IPS DF 4.7 (cell line): ENCODE results near the gene ADCYAP1R1.

Experiments used
- DNase-seq: peaks from one replicate; pipeline ENCODE4 v3.0.0-alpha.2; 2013; ENCODE audit warnings: low spot score; ENCODE audit errors: extremely low read depth

Gene ADCYAP1R1

DNA sequence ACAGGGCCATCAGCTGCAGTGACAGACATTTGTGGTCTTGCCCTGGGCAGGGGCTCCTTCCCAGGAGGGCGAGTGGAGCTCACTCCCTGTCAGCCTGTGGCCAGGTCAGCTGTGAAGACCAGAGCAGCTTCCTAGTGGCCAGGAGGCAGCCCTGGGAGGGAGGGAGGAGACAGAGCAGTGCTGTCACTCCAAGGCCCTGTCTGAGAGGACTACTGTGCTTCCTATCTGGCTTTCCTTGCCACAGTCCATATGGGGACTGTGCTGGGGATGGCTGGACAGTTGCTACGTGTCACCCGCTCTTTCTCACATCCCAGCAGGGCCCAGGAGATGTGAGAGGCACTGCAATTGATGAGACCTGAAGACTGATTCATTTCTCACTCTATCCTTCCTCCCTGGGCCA, 15.2 kb upstream of the ADCYAP1R1 start:
- DNase-seq, result no peak

GRCh38 chr7:31043051-31043471, 9.0 kb upstream of the ADCYAP1R1 start:
- DNase-seq, result no peak

DNA sequence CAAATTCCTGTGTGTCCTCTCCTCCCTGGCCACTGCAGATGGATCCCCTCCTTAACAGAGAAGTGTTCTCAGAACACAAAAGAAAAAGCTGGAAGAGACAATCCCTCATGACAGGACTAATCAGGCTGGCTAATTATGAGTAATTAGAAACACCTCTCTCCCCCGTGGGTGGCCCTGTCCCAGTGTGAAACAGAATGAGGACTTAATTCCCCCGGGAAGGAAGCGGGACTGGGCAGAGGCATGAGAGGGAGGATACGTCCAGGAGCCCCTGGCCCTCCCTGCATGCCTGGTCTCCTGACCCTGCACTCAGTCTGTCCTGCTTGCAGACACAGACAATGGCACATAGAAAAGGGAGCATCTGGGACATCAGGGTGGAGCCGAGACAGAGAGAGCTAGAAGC, 7.6 kb upstream of the ADCYAP1R1 start:
- no peak for DNase-seq

- DNase-seq, result no peak
Observed at GRCh38 chr7:31046723-31047122, 5.4 kb upstream of the ADCYAP1R1 start.

- DNase-seq, result no peak
Observed at GRCh38 chr7:31047313-31048146, 4.6 kb upstream of the ADCYAP1R1 start.

DNA sequence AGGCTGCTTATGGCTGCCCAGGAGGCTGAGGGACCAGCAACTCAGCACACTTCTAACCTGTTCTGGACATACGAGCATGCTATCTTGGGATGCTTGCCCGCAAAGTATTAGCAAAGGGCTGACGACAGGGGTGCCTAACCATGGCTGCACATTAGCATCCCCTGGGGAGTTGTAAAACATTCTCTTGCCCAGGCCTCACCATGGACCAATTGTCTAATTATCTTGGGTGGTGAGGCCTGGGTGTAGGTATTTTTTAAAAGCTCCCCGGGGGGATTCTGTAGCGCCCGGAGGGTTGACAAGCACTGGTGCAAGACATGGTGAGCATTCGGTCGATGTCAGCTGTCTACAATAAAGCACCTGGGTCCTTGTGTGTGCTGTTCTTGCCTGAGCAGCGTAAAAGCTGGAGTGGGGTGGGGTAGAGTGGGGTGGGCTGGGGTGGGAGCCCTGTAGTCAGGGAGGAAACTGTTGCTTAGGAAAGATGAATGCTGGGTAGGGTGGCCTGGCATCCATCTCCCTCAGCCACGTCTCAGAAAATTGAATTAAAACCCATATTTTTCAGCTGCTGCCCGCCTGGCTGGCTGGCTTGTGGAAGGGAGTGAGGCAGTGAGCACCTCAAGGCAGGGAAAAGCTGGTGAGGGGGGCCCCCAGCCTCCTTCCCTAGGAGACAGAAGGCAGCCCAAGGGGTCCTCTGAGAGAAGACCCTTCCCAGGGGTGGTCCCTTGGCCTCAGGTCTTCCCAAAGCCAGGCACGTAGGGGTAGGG, 2.9 kb upstream of the ADCYAP1R1 start:
- DNase-seq, result no peak

DNA sequence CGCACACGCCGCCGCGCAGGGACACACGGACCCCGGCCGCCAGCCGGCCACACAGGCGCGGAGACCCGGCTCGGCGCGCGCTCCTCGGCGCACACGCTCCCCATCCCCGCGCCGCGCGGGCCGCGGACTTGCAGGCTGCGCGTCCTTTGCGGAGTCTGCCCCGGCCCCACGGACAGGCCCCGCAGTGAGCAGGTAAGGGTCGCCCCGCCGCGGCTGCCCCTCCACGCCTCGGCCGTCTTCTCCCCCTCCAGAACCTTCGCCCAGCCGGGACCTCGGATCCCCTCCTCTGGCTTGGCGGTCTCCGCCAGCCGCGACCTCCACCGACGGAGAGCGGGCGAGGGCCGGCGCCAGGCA, 356 bp downstream of the ADCYAP1R1 start:
- DNase-seq, result no peak

GRCh38 chr7:31052841-31053601, 913 bp downstream of the ADCYAP1R1 start:
- DNase-seq, result no peak

- no peak for DNase-seq
Observed at GRCh38 chr7:31053986-31054385, 1.9 kb downstream of the ADCYAP1R1 start.

DNA sequence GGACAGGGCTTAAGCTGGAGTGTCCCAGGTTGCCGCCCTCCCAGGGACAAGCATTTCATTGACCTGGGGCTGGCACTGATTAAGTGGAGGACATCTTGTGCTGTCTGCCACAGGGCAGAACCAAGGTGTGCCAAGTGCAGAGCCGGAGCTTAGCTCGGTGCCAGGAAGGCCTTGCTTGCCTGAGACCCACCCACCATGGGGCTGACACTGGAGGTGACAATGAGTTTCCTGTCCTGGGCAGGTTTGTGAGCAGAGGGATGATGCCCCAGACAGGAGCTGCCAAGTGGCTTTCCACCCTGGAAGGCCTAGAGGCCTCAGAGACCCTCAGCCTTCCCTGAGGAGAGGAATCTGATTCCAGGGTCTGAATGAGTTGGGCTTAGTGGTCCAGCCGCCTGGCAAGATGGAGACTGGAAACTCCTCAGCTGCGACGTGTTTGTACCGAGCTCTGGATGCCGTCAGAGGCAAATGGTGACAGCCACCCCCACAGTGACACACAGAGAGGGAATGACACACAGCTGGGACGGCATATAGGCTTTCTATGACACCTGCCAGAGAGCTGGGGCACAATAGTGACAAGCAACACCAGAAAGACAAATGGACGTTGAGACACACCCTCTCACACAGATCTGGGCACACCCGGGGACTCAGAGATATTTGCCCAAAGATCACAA, 2.6 kb downstream of the ADCYAP1R1 start:
- no peak for DNase-seq

- DNase-seq, result no peak
Observed at GRCh38 chr7:31055471-31055870, 3.4 kb downstream of the ADCYAP1R1 start.

- no peak for DNase-seq
Observed at GRCh38 chr7:31056775-31057346, 4.8 kb downstream of the ADCYAP1R1 start.

GRCh38 chr7:31058122-31058521, 6.0 kb downstream of the ADCYAP1R1 start:
- DNase-seq, result no peak

- DNase-seq, result no peak
Observed at GRCh38 chr7:31058688-31059087, 6.6 kb downstream of the ADCYAP1R1 start.

DNA sequence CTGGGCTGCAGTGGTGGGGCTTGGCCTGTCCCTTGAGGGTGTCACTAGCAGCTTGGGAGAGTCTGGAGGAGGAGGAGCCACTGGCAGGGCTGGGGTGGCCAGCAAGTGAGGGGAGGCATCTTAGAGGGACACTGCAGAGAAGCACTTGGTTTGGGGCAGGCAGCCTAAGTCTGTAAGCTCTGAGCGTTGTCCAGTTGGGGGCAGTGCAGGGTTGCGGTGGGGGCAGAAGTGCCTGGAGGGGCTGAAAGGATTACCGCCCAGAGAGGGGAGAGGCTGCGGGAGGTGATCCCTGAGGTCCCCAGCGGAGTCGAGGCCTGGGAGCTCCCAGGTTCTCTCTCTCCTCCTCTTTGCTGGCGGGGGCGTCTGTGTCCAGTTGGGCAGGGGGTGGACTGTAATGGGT, 7.4 kb downstream of the ADCYAP1R1 start:
- DNase-seq, result no peak

DNA sequence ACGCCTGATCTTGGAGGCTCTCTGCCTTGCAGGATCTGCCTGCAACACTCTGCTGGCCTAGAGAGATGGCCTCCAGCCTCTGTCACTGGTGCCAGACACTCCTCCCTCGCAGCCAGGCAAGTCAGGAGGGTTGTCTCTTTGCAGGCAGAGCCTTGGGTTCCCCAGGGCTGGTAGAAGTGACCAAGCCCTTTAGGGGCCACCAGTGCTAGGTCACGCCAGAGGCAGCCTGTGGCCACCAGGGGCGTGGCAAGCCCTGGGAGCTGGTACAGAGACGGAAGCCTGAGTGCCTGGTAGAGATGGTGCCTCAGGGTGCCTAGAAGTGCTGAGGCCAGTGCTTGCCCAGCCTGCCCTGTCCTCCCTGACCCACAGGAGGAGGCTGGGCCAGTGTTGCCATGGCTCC, 9.1 kb downstream of the ADCYAP1R1 start:
- no peak for DNase-seq

- DNase-seq, result no peak
Observed at GRCh38 chr7:31062746-31063435, 10.8 kb downstream of the ADCYAP1R1 start.

GRCh38 chr7:31065021-31065593, 13.0 kb downstream of the ADCYAP1R1 start:
- DNase-seq, result no peak

- no peak for DNase-seq
Observed at GRCh38 chr7:31065840-31066239, 13.7 kb downstream of the ADCYAP1R1 start.

DNA sequence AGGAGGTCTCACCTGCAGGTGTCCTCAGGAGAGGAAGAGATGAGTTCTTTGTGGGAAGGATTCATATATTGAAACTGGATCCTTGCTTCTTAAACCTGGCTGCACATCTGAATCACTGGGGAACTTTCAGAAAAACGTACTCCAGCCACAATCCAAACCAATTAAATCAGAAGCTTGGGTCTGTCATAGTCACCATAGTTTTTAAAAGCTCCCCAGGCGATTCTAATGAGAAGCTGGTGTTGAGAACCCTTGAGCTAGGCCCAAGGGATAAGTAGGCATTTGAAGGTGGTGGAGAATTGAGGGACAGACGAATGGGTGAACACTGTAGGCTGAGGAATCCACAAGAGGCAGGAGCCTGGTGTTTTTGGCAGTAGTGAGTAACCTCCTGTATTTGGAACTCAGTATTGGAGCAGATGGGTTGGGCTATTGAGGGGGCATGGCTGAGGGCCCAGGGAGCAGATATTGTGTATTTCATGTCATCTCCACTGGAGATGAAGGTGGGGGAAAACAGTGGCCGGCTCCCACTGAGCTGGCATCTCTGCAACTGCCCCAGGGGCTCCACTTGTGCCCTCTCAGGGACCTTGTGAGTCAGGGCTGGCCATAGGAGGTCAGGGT, 14.5 kb downstream of the ADCYAP1R1 start:
- no peak for DNase-seq
